ENCODE measurements around the gene MAGEC1.
"Not testable (repeated sequence)": the region's sequence is repeated elsewhere in the genome, so short reads cannot be mapped to it uniquely, and the experiment has no call there.

The MAGEC1 gene, protein sequence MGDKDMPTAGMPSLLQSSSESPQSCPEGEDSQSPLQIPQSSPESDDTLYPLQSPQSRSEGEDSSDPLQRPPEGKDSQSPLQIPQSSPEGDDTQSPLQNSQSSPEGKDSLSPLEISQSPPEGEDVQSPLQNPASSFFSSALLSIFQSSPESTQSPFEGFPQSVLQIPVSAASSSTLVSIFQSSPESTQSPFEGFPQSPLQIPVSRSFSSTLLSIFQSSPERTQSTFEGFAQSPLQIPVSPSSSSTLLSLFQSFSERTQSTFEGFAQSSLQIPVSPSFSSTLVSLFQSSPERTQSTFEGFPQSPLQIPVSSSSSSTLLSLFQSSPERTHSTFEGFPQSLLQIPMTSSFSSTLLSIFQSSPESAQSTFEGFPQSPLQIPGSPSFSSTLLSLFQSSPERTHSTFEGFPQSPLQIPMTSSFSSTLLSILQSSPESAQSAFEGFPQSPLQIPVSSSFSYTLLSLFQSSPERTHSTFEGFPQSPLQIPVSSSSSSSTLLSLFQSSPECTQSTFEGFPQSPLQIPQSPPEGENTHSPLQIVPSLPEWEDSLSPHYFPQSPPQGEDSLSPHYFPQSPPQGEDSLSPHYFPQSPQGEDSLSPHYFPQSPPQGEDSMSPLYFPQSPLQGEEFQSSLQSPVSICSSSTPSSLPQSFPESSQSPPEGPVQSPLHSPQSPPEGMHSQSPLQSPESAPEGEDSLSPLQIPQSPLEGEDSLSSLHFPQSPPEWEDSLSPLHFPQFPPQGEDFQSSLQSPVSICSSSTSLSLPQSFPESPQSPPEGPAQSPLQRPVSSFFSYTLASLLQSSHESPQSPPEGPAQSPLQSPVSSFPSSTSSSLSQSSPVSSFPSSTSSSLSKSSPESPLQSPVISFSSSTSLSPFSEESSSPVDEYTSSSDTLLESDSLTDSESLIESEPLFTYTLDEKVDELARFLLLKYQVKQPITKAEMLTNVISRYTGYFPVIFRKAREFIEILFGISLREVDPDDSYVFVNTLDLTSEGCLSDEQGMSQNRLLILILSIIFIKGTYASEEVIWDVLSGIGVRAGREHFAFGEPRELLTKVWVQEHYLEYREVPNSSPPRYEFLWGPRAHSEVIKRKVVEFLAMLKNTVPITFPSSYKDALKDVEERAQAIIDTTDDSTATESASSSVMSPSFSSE

DNA sequence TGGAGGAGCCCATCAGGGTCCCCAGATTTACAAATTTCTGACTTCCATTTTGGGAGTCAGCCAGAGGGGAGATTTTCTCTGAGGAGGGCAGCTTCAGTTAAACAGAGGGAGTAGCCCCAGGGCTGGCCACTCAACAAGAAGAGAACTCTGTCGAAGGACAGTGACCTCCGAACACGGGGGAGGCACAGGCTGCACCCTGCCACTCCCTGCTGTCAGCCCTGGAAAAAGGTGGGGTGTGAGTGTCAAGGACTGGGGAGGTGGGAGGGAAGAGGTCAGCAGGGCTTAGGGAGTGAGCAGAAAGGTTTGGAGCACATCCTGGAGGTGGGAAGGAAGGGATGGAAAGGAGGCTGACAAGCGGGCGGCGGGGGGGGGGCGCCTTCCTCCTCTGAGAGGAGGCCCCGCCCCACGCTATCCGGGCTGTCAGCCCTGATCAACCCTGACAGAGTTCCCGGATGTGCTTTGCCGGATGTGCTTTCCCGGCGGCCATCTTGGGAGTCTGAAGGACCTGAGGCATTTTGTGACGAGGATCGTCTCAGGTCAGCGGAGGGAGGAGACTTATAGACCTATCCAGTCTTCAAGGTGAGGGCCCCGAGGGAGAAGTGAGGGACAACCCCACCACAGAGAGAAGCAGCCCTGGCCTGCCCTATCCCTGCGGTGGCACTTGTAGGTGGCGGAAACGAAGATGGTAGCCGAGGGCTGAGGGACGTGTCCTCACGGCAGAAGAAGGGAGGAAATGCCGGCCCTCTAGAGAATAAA is at the start of gene MAGEC1:
Gene MAGEC1, plus strand, starts transcription at position 495 of the 756 bp plus-strand sequence. CDS start 1,179 bp downstream, outside the sequence.
- DNase-seq, result no peak

DNA sequence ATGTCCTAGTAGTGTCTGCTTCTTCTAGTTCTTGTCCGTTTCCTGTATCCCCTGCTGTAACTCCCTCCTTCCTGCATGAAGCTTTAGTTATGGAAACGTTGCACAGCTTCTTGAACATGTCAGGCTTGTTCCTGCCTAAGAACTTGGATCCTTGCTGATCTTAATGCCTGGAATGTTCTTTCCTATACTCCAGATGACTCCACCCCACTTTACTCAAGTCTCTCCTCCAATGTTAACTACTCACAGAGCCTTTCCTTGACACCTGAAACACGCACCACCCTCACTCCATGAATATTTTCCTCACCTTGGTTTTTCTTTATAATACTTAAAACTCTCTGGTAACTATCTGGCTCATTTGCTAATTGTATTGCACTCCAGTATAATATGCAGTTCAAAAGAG is 46.2 kb upstream of the MAGEC1 start:
- no peak for DNase-seq

DNA sequence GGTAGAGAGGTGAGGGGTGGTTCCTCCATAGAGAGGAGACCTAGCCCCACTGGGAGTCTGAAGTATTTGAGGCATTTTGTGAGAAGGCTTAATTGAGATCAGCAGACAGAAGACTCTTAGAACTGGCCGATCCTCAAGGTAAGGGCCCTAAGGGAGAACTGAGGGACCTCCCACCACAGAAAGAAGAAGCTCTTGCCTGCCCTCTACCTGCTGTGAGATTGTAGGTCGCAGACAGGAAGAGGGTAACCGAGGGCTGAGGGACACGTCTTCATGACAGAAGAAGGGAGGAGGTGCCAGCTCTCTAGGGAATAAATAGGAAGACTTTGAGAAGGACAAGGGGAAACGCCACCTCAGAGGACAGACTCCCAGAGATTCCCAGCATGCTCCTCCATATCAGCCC is 24.1 kb upstream of the MAGEC1 start:
- DNase-seq, result no peak

DNA sequence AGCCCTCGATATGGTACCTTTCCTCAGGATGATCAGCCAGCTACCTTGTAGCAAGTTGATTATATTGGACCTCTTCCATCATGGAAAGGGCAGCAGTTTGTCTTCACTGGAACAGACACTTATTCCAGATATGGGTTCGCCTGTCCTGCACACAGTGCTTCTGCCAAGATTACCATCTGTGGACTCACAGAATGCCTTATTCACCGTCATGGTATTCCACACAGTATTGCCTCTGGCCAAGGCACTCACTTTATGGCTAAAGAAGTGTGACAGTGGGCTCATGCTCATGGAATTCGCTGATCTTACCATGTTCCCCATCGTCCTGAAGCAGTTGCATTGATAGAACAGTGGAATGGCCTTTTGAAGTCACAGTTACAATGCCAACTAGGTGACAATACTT is 14.9 kb upstream of the MAGEC1 start:
- not testable (repeated sequence) for DNase-seq

DNA sequence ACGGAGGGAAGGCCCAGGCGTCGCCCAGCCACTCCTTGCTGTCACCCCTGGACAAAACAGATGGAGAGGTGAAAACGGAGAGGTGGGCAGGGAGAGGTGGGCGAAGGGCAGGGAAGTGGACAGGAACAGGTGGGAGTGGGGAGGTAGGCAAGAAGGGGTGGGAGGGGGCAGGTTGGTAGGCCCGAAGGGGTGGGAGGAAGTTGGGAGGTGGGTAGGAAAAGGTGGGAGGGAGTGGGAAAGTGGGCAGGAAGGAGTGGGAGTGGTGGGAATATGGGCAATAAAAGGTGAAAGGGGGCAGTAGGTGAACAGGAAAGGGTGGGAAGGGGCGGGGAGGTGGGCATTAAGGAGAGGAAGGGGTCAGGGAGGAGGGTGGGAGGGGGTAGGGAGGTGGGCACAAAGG is 9.0 kb upstream of the MAGEC1 start:
- DNase-seq, result no peak

DNA sequence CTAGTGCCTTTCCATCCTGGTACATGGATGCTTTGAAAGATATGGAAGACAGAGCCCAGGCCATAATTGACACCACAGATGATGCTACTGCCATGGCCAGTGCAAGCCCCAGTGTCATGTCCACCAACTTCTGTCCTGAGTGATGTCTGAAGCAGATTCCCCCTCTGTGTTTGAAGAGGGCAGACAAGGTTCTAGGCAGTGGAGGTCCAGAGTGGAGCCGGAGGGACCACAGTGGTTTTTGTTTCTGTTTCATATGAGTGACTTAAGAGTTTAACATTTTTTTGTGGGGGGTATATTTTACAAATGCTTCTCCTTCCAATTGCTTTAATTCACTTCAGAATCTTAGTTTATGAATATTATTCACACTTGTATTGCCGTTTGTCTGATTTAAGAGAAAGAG is 6.0 kb upstream of the MAGEC1 start:
- DNase-seq, result no peak

DNA sequence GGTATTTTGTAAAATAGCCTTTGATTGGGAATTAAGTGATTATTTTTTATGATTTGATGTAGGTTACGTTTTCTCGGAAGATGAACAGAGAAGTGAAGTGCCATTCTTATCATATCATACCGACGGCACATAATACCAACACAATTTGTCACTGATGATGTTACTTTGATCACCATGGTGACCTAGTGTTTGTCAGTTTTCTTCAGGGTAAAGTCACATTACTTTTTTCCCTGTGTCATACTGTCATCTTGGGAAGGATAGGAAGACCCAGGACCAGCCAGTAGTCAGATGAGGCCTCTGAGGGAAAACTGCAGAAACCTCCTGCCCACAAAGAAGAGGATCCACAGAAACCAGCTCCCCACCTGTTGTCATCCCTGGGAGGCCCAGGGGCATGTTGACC is 1.3 kb upstream of the MAGEC1 start:
- DNase-seq, result no peak

DNA sequence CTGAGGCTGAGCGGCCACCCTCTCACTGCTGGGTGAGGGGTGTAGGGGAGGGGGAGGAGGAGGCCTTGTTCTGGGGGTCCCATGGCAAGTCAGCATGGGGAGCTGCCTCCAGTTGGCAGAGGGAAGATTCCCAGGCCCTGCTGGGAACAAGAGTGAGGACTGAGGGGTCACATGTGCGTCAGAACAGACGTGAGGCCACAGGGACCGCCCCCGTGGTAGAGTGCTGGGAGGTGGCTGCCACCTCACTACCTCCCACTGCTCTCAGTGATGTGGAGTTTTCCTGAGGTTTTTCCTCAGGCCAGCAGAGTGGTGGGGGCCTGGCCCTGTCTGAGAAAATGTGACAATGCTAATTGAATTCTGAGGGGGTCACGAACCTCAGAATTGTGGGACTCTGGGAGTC is 568 bp downstream of the MAGEC1 start:
- DNase-seq, result no peak

DNA sequence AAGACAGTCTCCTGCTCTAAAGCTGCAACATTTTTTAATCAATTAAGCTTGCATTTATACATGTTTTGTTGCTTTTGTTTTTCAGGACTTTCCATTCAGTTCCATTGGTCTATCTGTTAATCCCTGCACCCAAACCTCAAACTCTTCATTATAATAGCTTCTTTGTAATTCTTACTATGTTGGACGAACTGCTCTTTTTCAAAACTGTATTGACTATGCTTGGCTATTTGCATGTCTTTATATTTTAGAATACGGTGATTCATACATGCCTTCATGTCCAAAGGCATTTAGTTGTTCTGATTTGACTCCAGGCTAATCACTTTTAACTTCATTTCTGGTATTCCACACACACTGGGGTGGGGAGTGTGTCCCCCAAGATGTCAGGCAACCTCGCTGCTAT is 14.1 kb downstream of the MAGEC1 start:
- DNase-seq, result no peak

DNA sequence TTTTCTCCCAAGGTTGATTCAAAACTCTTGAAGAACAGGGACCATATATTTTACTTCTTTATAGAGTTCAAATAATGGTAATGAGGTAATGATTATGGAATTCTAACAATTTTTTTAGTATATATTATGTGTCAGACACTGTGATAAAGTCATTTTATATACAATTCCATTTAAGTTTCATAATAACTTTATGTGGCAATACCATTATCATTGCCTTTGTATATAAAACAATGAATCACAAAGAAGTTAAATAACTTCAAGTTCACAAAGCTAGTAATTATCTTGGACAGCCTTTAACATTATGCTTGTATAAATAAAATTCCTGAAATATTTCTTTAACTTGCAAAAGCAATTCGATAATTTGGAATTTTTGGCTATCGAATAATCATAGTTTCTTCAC is 20.6 kb downstream of the MAGEC1 start:
- DNase-seq, result no peak

DNA sequence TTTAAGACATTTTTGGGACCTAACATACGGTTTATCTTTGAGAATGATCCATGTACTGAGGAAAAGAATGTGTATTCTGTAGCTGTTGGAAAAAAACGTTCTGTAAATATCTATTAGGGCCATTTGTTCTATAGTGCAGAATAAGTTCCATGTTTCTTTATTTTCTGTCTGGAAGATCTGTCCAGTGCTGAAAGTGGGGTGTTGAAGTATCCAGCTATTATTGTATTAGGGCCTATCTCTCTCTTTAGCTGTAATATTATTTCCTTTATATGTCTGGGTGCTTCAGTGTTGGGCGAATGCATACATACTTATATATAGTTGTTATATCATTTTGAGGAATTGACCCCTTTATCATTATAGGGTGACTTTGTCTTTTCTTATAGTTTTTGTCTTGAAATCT is 24.7 kb downstream of the MAGEC1 start:
- DNase-seq, result no peak

DNA sequence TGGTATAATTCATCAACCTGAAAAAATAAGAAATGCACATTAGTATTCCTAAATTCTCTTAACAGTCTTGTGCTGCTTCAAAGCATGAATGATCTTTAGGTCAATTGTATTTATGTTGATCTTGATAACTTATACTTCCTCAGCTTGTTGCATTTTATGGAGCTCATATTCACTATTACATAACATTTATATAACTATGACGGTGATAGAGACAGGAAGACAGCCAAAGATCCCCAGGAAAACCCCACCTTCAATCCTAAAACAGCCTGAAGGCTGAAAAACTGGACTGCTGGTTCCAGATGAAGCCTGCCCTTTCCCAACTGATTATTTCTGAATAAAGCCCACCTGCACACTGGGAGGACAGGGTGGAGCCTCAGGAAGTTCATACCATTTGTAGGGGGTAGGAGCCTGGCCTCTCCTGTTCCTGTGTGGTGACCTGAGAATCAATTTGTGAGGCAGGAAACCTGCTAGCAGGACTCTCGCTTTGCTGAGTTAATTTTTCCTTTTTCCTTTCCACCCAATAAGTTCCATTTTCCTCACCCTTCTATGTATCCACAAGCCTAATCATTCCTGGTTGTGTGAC is 30.5 kb downstream of the MAGEC1 start:
- DNase-seq, result no peak

DNA sequence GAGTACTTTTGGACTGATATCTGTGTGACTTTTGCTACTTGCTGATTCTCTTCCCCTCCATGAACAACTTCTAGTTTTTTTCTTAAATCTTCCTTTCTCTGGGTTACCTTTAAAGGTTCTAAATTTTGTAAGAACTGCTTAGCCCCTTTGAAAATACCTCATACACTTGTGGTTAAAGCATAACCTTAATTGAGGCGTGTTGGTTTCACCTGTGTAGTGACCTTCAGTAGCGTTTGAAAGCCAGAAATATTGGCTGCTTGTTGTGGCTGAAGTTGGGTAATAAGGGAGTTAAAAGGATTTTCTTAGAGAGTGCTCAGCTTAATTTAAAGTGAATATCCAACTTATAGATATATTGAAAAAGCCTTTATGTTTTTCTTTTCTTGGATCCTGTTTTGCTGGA is 32.0 kb downstream of the MAGEC1 start:
- DNase-seq, result no peak

DNA sequence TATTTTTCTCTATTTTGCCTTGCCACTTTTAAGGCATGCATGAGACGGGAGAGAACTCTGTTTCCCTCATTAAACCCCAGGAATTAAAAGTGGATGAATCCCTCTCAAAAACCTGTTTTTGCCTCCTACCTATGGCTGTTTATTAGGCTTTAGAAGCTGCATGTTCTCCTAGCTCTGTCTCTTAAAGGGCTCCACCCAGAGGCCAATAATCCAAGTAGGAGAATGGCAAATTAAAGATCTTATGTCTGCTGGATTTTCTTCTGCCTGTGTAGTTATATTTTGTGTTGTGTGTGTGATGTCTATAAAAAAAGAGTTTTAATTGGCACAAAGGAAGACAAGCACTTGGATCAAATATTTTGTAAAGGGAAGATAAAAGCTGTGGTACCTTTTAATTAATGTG is 32.4 kb downstream of the MAGEC1 start:
- DNase-seq, result no peak

DNA sequence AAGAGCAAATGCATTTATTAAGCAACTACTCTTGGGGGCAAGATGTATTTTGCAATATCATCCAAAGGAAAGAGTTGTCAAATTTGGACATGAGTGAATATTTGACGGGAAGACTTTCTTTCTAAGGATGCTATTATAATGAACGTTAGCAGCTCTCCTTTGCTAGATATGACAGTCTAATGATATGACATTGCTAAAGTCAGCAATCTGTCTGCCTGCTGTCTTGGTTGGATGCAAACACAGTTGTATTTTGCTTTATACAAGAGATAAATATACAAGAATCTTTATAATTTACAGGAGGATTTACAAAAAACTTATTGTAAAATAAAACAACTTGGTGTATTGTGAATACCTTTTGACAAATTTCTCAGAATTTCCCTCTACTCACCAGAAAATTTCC is 37.5 kb downstream of the MAGEC1 start:
- DNase-seq, result no peak

DNA sequence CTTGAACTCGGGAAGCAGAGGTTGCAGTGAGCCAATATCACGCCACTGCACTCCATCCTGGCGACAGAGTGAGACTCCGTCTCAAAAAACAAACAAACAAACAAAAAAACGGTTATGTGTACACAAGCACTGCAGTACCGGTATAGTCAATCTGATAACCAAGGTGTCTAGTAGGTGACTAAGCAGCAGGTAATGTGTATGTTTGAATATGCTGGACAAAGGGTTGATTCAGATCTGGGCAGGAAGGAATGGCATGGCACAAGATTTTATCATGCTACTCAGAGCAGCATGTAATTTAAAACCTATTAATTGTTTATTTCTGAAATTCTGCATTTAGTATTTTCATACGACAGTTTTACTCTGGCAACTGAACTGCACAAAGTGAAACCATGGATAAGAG is 41.7 kb downstream of the MAGEC1 start:
- no peak for DNase-seq

DNA sequence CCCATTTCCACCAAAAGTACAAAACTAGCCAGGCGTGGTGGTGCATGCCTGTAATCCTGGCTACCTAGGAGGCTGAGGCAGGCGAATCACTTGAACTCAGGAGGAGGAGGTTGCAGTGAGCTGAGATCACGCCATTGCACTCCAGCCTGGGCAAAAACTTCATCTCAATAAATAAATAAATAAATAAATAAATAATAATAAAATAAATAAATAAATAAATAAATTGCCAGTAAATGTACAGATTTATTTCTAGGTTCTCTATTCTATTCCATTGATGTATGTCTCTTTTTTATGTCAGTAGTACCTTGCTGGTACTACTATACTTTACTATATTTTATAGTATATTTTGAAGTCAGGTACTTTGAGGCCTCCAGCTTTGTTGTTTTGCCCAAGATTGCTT is 43.7 kb downstream of the MAGEC1 start:
- no peak for DNase-seq

DNA sequence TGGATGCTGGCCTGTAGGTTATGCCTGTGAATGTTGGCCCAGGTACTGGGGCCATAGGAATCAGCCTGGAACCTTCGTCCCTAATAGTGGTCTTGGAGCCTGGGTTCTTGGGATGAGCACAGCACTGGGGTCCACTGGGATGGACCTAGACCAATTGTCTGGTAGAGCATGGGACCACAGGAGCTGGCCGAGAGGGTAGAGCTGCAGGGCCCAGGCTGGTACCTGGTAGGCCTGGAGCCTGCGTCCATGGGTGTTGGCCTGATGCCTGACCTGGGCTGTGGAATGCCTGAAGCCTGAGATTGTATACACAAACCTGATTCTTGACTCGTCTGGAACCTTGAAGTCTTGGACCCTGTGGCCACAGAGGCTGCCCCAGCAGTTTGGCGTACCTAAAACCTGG is 48.9 kb downstream of the MAGEC1 start:
- DNase-seq, result no peak

DNA sequence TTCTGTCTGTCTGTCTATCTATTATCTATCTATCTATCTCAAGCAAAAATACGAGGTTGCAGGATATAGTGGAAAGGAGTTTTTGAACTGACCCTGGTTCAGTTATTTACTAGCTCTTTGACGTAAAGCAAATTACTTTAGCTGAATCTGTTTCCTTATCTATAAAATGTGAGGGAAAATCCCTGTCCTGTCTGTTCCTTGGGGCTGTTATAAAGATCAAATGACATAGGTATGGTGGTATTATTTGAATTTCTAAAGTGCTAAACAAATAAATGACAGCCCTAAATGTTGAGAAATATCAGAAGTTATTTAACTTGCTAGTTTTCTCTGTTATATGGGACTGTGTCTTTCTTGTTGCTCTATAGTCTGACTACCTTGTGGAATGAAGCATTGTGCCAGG is 55.0 kb downstream of the MAGEC1 start:
- DNase-seq, result no peak

All from stimulated activated CD4-positive, alpha-beta T cell treated with anti-CD3 and anti-CD28 coated beads, Interleukin-2, amount 100 ng/mL, for 48 hours (primary cell).